K562 (cell line): ENCODE results near the gene TSPY10.
"Not testable (repeated sequence)": the region's sequence is repeated elsewhere in the genome, so short reads cannot be mapped to it uniquely, and the experiment has no call there.

Source experiments
- DPF2 ChIP-seq: fragments of 450-650 bp; IDR thresholded peaks from 2 replicates; pipeline ENCODE4 v1.6.1; 2016
- MAFK ChIP-seq: IDR thresholded peaks from 2 replicates; pipeline ENCODE4 v1.6.1; 2011; ENCODE audit warnings: low read length, improper control_type of control experiment
- POLR2AphosphoS5 ChIP-seq: IDR thresholded peaks from 2 replicates; pipeline ENCODE4 v1.6.1; 2011; ENCODE audit warnings: mild to moderate bottlenecking, low read depth, low read length, moderate library complexity; ENCODE audit not compliant: control insufficient read depth, insufficient read depth
- PRPF4 ChIP-seq: fragments of 200-400 bp; formaldehyde crosslinking; IDR thresholded peaks from one replicate; pipeline ENCODE4 v1.6.1; 2017; ENCODE audit warnings: low read length, low read depth, mild to moderate bottlenecking; ENCODE audit not compliant: insufficient read depth, poor library complexity, severe bottlenecking

DNA sequence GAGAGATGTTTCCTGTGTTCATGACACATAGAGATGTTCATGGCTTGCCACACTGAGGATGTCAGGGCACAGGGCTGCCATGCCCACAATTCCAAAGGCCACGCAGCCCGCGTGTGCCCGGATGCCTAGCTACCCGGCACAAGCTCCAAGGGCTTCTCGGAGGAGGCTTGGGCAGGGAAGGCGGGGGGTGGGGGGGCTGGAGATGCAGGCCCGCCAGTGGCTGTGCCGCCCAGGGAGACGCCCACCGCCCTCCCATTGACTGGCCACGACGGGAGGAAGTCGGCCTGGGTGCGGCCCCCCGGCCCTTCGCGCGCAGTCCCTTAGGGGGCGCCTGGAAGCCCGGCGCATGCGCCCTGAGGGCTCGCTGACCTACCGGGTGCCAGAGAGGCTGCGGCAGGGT is 40.7 kb upstream of the TSPY10 start, which contains the start of gene TSPY9:
- not testable (repeated sequence) for TF ChIP-seq POLR2AphosphoS5, MAFK, PRPF4, DPF2
